ENCODE measurements around the gene ANKDD1A.

The ANKDD1A gene

DNA sequence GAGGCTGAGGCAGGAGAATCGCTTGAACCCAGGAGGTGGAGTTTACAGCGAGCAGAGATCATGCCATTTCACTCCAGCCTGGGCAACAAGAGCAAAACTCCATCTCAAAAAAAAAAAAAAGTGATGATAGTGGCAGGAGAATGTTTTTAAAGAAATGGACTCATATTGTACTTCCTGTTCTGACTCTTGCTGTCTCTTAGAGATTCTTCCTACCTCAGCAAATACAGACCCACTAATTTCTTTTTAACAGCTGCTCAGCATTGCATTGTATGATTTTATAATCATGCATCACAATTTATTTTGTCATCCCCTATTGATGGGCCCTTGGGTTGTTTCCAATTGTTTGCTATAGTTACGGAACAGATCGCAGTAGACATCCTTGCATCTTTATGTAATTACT lies 8.8 kb upstream of the ANKDD1A start:
- Histone ChIP-seq H3K27ac (no peak overlapping the region), H3K36me3 (no peaks in the 10 kb centered on the region)
- intact Hi-C loops (cut with DNase I; ENCODE audit: low total_unique reads): loop anchor here (10.0 kb wide), 1 partner anchor 208 kb away; no protein-coding TSS in a partner anchor

DNA sequence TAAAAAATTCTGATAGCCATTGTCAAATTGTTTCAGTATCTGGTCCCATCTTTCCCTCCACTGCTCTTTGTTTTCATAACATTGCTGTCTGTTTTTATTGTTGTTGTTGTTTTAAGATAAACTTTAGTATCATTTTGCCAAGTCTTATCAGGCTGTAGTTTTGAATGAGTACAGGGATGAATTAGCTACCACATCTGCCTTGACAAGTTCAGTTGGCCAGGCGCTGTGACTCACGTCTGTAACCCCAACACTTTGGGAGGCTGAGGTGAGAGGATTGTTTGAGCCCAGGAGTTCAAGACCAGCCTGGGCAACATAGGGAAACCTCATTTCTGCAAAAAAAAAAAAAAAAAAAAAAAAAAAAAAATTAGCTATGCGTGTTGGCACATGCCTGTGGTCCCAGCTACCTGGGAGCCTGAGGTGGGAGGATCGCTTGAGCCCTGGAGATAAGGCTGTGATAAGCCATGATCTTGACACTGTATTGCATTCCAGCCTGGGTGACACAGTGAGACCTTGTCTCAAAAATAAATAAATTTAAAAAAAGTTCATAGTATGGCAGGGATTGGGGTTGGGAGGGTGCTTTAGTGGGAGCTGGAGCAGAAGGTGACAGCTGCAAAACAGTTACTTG lies 8.3 kb upstream of the ANKDD1A start:
- intact Hi-C loops (cut with DNase I; ENCODE audit: low total_unique reads): loop anchor here (10.0 kb wide), 1 partner anchor 209 kb away; no protein-coding TSS in a partner anchor
- TF ChIP-seq, protein P1, sequence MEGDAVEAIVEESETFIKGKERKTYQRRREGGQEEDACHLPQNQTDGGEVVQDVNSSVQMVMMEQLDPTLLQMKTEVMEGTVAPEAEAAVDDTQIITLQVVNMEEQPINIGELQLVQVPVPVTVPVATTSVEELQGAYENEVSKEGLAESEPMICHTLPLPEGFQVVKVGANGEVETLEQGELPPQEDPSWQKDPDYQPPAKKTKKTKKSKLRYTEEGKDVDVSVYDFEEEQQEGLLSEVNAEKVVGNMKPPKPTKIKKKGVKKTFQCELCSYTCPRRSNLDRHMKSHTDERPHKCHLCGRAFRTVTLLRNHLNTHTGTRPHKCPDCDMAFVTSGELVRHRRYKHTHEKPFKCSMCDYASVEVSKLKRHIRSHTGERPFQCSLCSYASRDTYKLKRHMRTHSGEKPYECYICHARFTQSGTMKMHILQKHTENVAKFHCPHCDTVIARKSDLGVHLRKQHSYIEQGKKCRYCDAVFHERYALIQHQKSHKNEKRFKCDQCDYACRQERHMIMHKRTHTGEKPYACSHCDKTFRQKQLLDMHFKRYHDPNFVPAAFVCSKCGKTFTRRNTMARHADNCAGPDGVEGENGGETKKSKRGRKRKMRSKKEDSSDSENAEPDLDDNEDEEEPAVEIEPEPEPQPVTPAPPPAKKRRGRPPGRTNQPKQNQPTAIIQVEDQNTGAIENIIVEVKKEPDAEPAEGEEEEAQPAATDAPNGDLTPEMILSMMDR (IDR thresholded peaks at IDR 0.05): no peak
- no peaks in the 10 kb centered on the region for H3K27me3 ChIP-seq
- no peak overlapping the region for H3K27ac ChIP-seq
- no peak overlapping the region for H3K4me3 ChIP-seq
- H3K4me1 ChIP-seq: peaks cover 0 to 10% (median 3%) of the 10 kb centered on the region in 4 donors
- no peaks in the 10 kb centered on the region for H3K36me3 ChIP-seq
- H3K9me3 ChIP-seq: peaks cover 0 to 8% (median 7%) of the 10 kb centered on the region in 3 donors
- DNase-seq: no peak

More for the DNA sequence above, 8.8 kb upstream of the ANKDD1A start:
- Histone ChIP-seq H3K4me1 (peaks cover 0 to 16% (median 4%) of the 10 kb centered on the region in 4 donors), H3K4me3 (no peak overlapping the region), H3K27me3 (no peaks in the 10 kb centered on the region), H3K9me3 (peaks cover 0 to 8% (median 7%) of the 10 kb centered on the region in 3 donors)
- no peak for DNase-seq
- TF ChIP-seq, protein P1 (IDR thresholded peaks at IDR 0.05): no peak

DNA sequence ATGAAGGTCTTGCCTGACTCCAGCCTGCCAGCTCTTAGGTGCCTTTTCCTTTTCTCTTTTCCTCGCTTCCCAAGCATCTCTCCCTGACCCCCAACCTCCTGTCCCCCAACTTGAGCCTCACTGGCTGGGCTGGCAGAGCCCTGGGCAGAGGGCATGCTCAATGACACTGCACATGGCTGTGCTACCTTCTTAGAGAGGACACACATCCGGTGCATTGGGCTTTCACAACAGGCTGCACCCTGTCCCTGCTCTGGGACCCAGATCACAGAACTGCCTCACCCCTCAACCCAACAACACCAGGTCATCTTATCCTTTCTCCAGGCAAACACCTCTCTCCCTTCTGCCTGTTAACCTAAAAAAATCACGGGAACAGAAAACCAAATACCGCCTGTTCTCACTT lies 7.5 kb upstream of the ANKDD1A start:
- no peak overlapping the region for H3K27ac ChIP-seq
- H3K4me3 ChIP-seq: no peak overlapping the region
- no peaks in the 10 kb centered on the region for H3K36me3 ChIP-seq
- peaks cover 0 to 9% (median 3%) of the 10 kb centered on the region in 4 donors for H3K4me1 ChIP-seq
- intact Hi-C loops (cut with DNase I; ENCODE audit: low total_unique reads): loop anchor here (10.0 kb wide), 1 partner anchor 209 kb away; no protein-coding TSS in a partner anchor
- TF ChIP-seq, protein P1 (IDR thresholded peaks at IDR 0.05): no peak
- no peaks in the 10 kb centered on the region for H3K27me3 ChIP-seq
- no peak for DNase-seq
- peaks cover 0 to 8% (median 7%) of the 10 kb centered on the region in 3 donors for H3K9me3 ChIP-seq

DNA sequence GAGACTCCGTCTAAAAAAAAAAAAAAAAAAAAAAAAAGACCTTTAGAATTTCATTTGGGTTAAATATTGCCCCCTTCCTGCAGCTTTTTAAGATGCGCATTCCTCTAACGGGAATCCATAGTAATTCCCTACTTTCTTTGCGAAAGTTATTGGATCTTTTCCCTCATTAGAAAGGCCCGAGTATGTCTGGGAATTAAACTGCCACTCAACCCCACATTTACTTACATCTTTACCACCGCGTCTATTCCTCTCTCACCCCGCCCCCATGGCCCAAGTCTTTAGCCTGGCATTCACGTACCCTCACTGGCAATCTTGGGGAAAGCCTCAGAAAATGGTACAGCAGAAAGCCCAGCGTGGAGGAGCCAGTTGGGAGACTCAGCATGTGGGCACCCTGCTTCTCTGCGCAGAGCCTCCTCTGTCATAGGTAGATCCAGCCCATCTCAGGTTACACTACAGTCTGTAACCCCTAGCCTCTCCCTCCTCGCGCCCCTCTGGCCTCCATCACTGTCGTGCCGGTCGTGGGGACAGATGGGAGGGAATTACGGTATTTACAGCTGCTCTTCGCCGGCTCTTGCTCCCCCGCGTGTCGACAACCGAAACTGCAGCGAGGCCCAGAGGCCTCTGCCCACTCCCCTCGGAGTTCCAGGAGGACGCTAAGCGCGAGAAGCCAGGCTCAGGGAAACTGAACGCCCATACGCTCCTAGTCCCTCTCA lies 6.4 kb upstream of the ANKDD1A start:
- peak overlapping the region in 1 of 2 donors; percentile 58 for H3K27ac ChIP-seq

DNA sequence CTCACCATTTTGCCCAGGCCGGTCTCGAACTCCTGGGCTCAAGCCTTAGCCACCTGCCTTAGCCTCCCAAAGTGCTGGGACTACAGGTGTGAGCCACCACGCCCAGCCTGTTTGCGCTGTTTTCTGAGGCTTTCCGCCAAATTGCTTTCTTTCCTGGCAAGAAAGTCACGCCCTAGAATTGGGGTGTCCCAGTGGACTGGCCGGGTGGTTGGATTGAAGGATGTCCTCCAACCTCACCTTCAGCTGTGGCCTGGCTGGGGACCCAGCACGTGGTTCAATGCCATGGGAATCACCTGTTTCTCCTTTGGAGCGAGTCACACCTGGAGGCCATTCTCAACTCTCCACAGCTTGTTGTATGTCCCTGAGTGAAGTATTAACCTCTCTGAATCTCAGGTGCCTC lies 5.8 kb upstream of the ANKDD1A start:
- intact Hi-C loops (cut with DNase I; ENCODE audit: low total_unique reads): loop anchor here (10.0 kb wide), 1 partner anchor 211 kb away; no protein-coding TSS in a partner anchor
- DNase-seq: no peak
- Histone ChIP-seq H3K36me3 (no peaks in the 10 kb centered on the region), H3K4me1 (peaks cover 0 to 9% (median 3%) of the 10 kb centered on the region in 4 donors), H3K9me3 (peaks cover 0 to 5% (median 4%) of the 10 kb centered on the region in 3 donors), H3K27ac (no peak overlapping the region), H3K4me3 (no peak overlapping the region), H3K27me3 (no peaks in the 10 kb centered on the region)
- TF ChIP-seq, protein P1 (IDR thresholded peaks at IDR 0.05): no peak

More for the DNA sequence above, 6.4 kb upstream of the ANKDD1A start:
- Histone ChIP-seq H3K36me3 (no peaks in the 10 kb centered on the region), H3K4me1 (peaks cover 0 to 9% (median 3%) of the 10 kb centered on the region in 4 donors), H3K9me3 (peaks cover 0 to 8% (median 7%) of the 10 kb centered on the region in 3 donors), H3K4me3 (peak overlapping the region; percentile 43 to 46), H3K27me3 (no peaks in the 10 kb centered on the region)
- peak; percentile 74 to 87 for DNase-seq
- TF ChIP-seq, protein P1 (IDR thresholded peaks at IDR 0.05): peak; percentile 83 to 88
- intact Hi-C loops (cut with DNase I; ENCODE audit: low total_unique reads): loop anchor here (10.0 kb wide), 1 partner anchor 210 kb away; no protein-coding TSS in a partner anchor

All from tibial artery (tissue), 4 donors.